Left colon (tissue), 2 donors: ENCODE measurements around the gene DENND5A. TPM values are rescaled to one million over a fixed set of nuclear protein-coding genes. Genes with fewer than 3 reads are reported as not detected.
"Not testable (repeated sequence)": the region's sequence is repeated elsewhere in the genome, so short reads cannot be mapped to it uniquely, and the experiment has no call there.

Experiments used
- ATAC-seq: fragments of 200-7000 bp; cut with Tn5 transposase; one replicate; pipeline ENCODE4 v1.9.1; 2020; ENCODE audit warnings: mild to moderate bottlenecking, moderate library complexity
- DNase-seq, 2 donors: peaks; one replicate each; pipeline ENCODE4 v3.0.0-alpha.2; 2020
- intact Hi-C, 2 donors: fragments of 100-400 bp; cut with DNase I in 1 of 2; cut with micrococcal nuclease in 1 of 2; formaldehyde crosslinking; loops; one replicate each; pipeline versions ENCODE4 v1.11.2 to v1.14.0; 2022; cut with DNase I, micrococcal nuclease
- total RNA-seq, 2 donors: library from RNA; stranded (reverse); fragmentation: NEBNext Ultra II Directional; extraction: Animal tissue kit (Norgen Biotek cat#: 25700); gene quantifications; one replicate each; pipeline ENCODE4 v1.2.1, GENCODE V29; 2021
- donor health status: DM: no; HTN: no; CAD: no.
- donor health status: DM: yes; HTN: yes; CAD: no.

DENND5A gene
- total RNA-seq, 2 donors from 2014 or later, result 8.0 to 17.7 TPM

GRCh38 chr11:9190326-9191016 lies 74.7 kb downstream of the DENND5A start:
- intact Hi-C loops, DNase-seq: not testable (repeated sequence)

GRCh38 chr11:9188860-9189259 lies 76.3 kb downstream of the DENND5A start:
- ATAC-seq, DNase-seq, intact Hi-C loops: not testable (repeated sequence)

More at GRCh38 chr11:9190326-9191016, 74.7 kb downstream of the DENND5A start:
- ATAC-seq, result not testable (repeated sequence)

GRCh38 chr11:9187616-9188015 lies 77.5 kb downstream of the DENND5A start:
- ATAC-seq (no peak), DNase-seq (no peak)
- intact Hi-C loops, result no loop called here

GRCh38 chr11:9184516-9184915 lies 80.6 kb downstream of the DENND5A start:
- no peak for ATAC-seq
- intact Hi-C loops, result no loop called here

GRCh38 chr11:9182180-9182871 lies 82.8 kb downstream of the DENND5A start:
- ATAC-seq (no peak), DNase-seq (no peak)
- intact Hi-C loops, result no loop called here

More at GRCh38 chr11:9184516-9184915, 80.6 kb downstream of the DENND5A start:
- no peak for DNase-seq

GRCh38 chr11:9180784-9181183 lies 84.4 kb downstream of the DENND5A start:
- no peak for DNase-seq
- no peak for ATAC-seq

GRCh38 chr11:9179141-9179540 lies 86.0 kb downstream of the DENND5A start:
- intact Hi-C loops, result no loop called here
- DNase-seq (no peak), ATAC-seq (no peak)

More at GRCh38 chr11:9180784-9181183, 84.4 kb downstream of the DENND5A start:
- intact Hi-C loops, result no loop called here

GRCh38 chr11:9178716-9179115 lies 86.4 kb downstream of the DENND5A start:
- intact Hi-C loops, result no loop called here

GRCh38 chr11:9177438-9178091 lies 87.6 kb downstream of the DENND5A start:
- intact Hi-C loops, result no loop called here
- DNase-seq, result no peak
- no peak for ATAC-seq

More at GRCh38 chr11:9178716-9179115, 86.4 kb downstream of the DENND5A start:
- ATAC-seq (no peak), DNase-seq (no peak)

GRCh38 chr11:9176550-9176949 lies 88.6 kb downstream of the DENND5A start:
- ATAC-seq, result no peak
- DNase-seq, result no peak
- intact Hi-C loops, result no loop called here

GRCh38 chr11:9176136-9176535 lies 89.0 kb downstream of the DENND5A start:
- DNase-seq (no peak), ATAC-seq (no peak)
- intact Hi-C loops, result no loop called here

GRCh38 chr11:9172389-9172788 lies 92.8 kb downstream of the DENND5A start:
- no peak for ATAC-seq

GRCh38 chr11:9170450-9170849 lies 94.7 kb downstream of the DENND5A start:
- ATAC-seq (no peak), DNase-seq (no peak)

More at GRCh38 chr11:9172389-9172788, 92.8 kb downstream of the DENND5A start:
- no peak for DNase-seq
- intact Hi-C loops, result no loop called here

GRCh38 chr11:9169595-9170295 lies 95.4 kb downstream of the DENND5A start:
- intact Hi-C loops, result no loop called here
- DNase-seq, result no peak
- ATAC-seq, result no peak

More at GRCh38 chr11:9170450-9170849, 94.7 kb downstream of the DENND5A start:
- intact Hi-C loops, result no loop called here

- intact Hi-C loops, ATAC-seq, DNase-seq: not testable (repeated sequence)
These were observed 103.2 kb downstream of the DENND5A start for GRCh38 chr11:9161991-9162390.

GRCh38 chr11:9160166-9160565 lies 105.0 kb downstream of the DENND5A start:
- DNase-seq (no peak), ATAC-seq (no peak)
- intact Hi-C loops, result no loop called here

- intact Hi-C loops, result no loop called here
- ATAC-seq (no peak), DNase-seq (no peak)
These were observed 106.2 kb downstream of the DENND5A start for GRCh38 chr11:9158898-9159391.

GRCh38 chr11:9155930-9156329 lies 109.2 kb downstream of the DENND5A start:
- ATAC-seq (no peak), DNase-seq (no peak)
- intact Hi-C loops, result no loop called here

GRCh38 chr11:9153651-9154050 lies 111.5 kb downstream of the DENND5A start:
- DNase-seq, result no peak
- intact Hi-C loops, result no loop called here
- ATAC-seq, result peak; percentile 58
